GM19395 (cell line): ENCODE results near the gene OTOS.

Source experiments
- ATAC-seq: cut with Tn5 transposase; IDR thresholded peaks from one replicate; pipeline ENCODE4 v1.9.1; 2021; ENCODE audit warnings: mild to moderate bottlenecking, moderate library complexity; ENCODE audit not compliant: unreplicated experiment

The OTOS gene

GRCh38 chr2:240168041-240168440, 27.6 kb upstream of the OTOS start:
- no peak for ATAC-seq

GRCh38 chr2:240167588-240167880, 27.1 kb upstream of the OTOS start:
- ATAC-seq: no peak

- ATAC-seq: no peak
These were observed 26.5 kb upstream of the OTOS start for GRCh38 chr2:240166761-240167587.

- no peak for ATAC-seq
These were observed 25.7 kb upstream of the OTOS start for GRCh38 chr2:240166191-240166590.

- ATAC-seq: no peak
These were observed 25.2 kb upstream of the OTOS start for GRCh38 chr2:240165661-240166060.

- ATAC-seq: no peak
These were observed 24.6 kb upstream of the OTOS start for GRCh38 chr2:240165034-240165433.

GRCh38 chr2:240164586-240164985, 24.1 kb upstream of the OTOS start:
- ATAC-seq: no peak

GRCh38 chr2:240163844-240164574, 23.6 kb upstream of the OTOS start:
- no peak for ATAC-seq

GRCh38 chr2:240162939-240163714, 22.7 kb upstream of the OTOS start:
- no peak for ATAC-seq

- ATAC-seq: no peak
These were observed 22.1 kb upstream of the OTOS start for GRCh38 chr2:240162531-240162930.

- no peak for ATAC-seq
These were observed 21.6 kb upstream of the OTOS start for GRCh38 chr2:240162032-240162431.

GRCh38 chr2:240161087-240161750, 20.8 kb upstream of the OTOS start:
- no peak for ATAC-seq

GRCh38 chr2:240160291-240161086, 20.0 kb upstream of the OTOS start:
- no peak for ATAC-seq

GRCh38 chr2:240159251-240159839, 18.9 kb upstream of the OTOS start:
- ATAC-seq: no peak

GRCh38 chr2:240157147-240157470, 16.7 kb upstream of the OTOS start:
- no peak for ATAC-seq

GRCh38 chr2:240156435-240157146, 16.1 kb upstream of the OTOS start:
- no peak for ATAC-seq

GRCh38 chr2:240155745-240156390, 15.4 kb upstream of the OTOS start:
- ATAC-seq: no peak

GRCh38 chr2:240155048-240155744, 14.7 kb upstream of the OTOS start:
- ATAC-seq: no peak
